ENCODE data around the gene DNAI1.

DNA sequence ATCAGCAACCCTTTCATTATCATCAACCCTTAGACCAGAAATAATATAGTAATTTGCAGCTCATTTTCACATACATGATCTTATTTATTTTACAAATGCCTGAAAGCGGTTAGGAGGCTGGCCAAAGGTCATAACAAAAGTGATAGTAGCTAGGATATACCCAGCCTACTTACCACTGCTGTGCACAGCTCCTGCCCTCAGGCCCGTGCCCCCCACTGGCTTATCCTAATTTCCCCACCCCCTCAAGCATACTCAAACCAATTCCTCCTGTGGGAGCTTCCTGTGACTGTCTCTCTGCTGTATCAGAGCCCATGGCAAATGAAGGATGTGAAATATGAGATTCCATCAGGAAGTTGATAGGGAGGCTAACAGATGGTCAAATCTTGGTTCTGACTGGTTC, 15.1 kb upstream of the DNAI1 start:
- TF ChIP-seq, protein P1, sequence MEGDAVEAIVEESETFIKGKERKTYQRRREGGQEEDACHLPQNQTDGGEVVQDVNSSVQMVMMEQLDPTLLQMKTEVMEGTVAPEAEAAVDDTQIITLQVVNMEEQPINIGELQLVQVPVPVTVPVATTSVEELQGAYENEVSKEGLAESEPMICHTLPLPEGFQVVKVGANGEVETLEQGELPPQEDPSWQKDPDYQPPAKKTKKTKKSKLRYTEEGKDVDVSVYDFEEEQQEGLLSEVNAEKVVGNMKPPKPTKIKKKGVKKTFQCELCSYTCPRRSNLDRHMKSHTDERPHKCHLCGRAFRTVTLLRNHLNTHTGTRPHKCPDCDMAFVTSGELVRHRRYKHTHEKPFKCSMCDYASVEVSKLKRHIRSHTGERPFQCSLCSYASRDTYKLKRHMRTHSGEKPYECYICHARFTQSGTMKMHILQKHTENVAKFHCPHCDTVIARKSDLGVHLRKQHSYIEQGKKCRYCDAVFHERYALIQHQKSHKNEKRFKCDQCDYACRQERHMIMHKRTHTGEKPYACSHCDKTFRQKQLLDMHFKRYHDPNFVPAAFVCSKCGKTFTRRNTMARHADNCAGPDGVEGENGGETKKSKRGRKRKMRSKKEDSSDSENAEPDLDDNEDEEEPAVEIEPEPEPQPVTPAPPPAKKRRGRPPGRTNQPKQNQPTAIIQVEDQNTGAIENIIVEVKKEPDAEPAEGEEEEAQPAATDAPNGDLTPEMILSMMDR (conservative IDR thresholded peaks at IDR 0.05 in 1 of 2, IDR thresholded peaks at IDR 0.05 in 1 of 2; ENCODE audit: extremely low read depth in 1 of 2, insufficient read depth in 1 of 2, low read depth in 1 of 2, low read length in 2 of 2), result no peak
- TF ChIP-seq EZH2 (IDR thresholded peaks at IDR 0.05; ENCODE audit: borderline replicate concordance, low read length), result no peak
